H1 (cell line): Measurements from ENCODE around the gene FGD6. TPM values are rescaled to one million over a fixed set of nuclear protein-coding genes. Genes with fewer than 3 reads are reported as not detected.
"Not testable (repeated sequence)": the region's sequence is repeated elsewhere in the genome, so short reads cannot be mapped to it uniquely, and the experiment has no call there.

Source experiments
- CTCF ChIA-PET: fragments of 300-600 bp; sonication (Branson Sonifier 250); formaldehyde crosslinking; loops from one replicate; lab custom pipeline; 2021; ENCODE audit not compliant: partially characterized antibody; lab: Charles Lee
- POLR2A ChIA-PET: fragments of 300-600 bp; sonication (Branson Sonifier 250); formaldehyde crosslinking; loops from one replicate; lab custom pipeline; 2021; ENCODE audit warnings: inconsistent platforms; ENCODE audit not compliant: partially characterized antibody; lab: Charles Lee
- DNase-seq, 2 experiments: peaks; one replicate each; pipeline versions ENCODE4 v3.0.0 to v3.0.0-alpha.2; 2010 to 2022; ENCODE audit warnings: low spot score in 2 of 2, low read depth in 1 of 2, mixed read lengths in 1 of 2
- FAIRE-seq: peaks from 2 replicates; lab custom pipeline; 2011; peaks lifted over from hg19 to GRCh38; lab: Jason Lieb, UNC
- H2AFZ ChIP-seq: 2 replicates; pipeline ENCODE4 v1.8.1; 2012; ENCODE audit warnings: low read length, inconsistent platforms
- H2AK5ac ChIP-seq: 2 replicates; pipeline ENCODE4 v1.6.1; 2013; ENCODE audit warnings: low read depth, low read length
- H2BK120ac ChIP-seq: replicated peaks from 2 replicates; pipeline ENCODE3; 2013; ENCODE audit warnings: low read depth, low read length, inconsistent platforms
- H2BK12ac ChIP-seq: 2 replicates; pipeline ENCODE4 v1.6.1; 2013; ENCODE audit warnings: low read depth, low read length
- H2BK15ac ChIP-seq: 2 replicates; pipeline ENCODE4 v1.6.1; 2013; ENCODE audit warnings: low read length
- H2BK20ac ChIP-seq: 2 replicates; pipeline ENCODE4 v1.6.1; 2013; ENCODE audit warnings: low read length
- H2BK5ac ChIP-seq: 2 replicates; pipeline ENCODE4 v1.6.1; 2013; ENCODE audit warnings: low read depth, low read length
- H3K14ac ChIP-seq: 2 replicates; pipeline ENCODE4 v1.6.1; 2013; ENCODE audit warnings: inconsistent platforms; ENCODE audit not compliant: insufficient read length
- H3K18ac ChIP-seq: 2 replicates; pipeline ENCODE4 v1.6.1; 2013; ENCODE audit warnings: low read length; ENCODE audit errors: extremely low read depth
- H3K23ac ChIP-seq: 2 replicates; pipeline ENCODE4 v1.6.1; 2013; ENCODE audit warnings: inconsistent platforms; ENCODE audit not compliant: insufficient read length
- H3K23me2 ChIP-seq: 2 replicates; pipeline ENCODE4 v1.6.1; 2013; ENCODE audit warnings: low read depth, low read length
- H3K27ac ChIP-seq: 2 replicates; pipeline ENCODE4 v1.6.1; 2011; ENCODE audit warnings: low read depth, low read length, inconsistent platforms
- H3K27me3 ChIP-seq, 4 experiments: replicated peaks in 1 of 4; 1 replicate in 1 of 4; 2 replicates in 3 of 4; pipeline versions ENCODE4 v1.6.1 to v1.8.1; 2011 to 2013; ENCODE audit warnings: low read length in 3 of 4, mild to moderate bottlenecking in 3 of 4, inconsistent platforms in 2 of 4, mixed read lengths in 2 of 4, moderate library complexity in 1 of 4; ENCODE audit not compliant: control insufficient read depth in 3 of 4, insufficient read depth in 3 of 4; ENCODE audit errors: extremely low read depth in 1 of 4
- H3K36me3 ChIP-seq, 4 experiments: 2 replicates each; pipeline versions ENCODE4 v1.6.1 to v1.8.1; 2011 to 2013; ENCODE audit warnings: mild to moderate bottlenecking in 4 of 4, low read length in 3 of 4, moderate library complexity in 2 of 4, control low read depth in 1 of 4, inconsistent platforms in 1 of 4; ENCODE audit not compliant: insufficient read depth in 4 of 4, control insufficient read depth in 2 of 4
- H3K4ac ChIP-seq: replicated peaks from 2 replicates; pipeline ENCODE3; 2013; ENCODE audit warnings: low read length, low read depth, mixed read lengths, inconsistent platforms; ENCODE audit not compliant: insufficient read length
- H3K4me1 ChIP-seq, 4 experiments: replicated peaks in 1 of 4; 1 replicate in 1 of 4; 2 replicates in 3 of 4; pipeline versions ENCODE4 v1.6.1 to v1.8.1; 2011 to 2013; ENCODE audit warnings: low read length in 3 of 4, inconsistent platforms in 2 of 4, mixed read lengths in 1 of 4; ENCODE audit not compliant: insufficient read depth in 4 of 4, control insufficient read depth in 3 of 4
- H3K4me2 ChIP-seq, 2 experiments: 2 replicates each; pipeline versions ENCODE4 v1.6.1 to v1.8.1; 2011 to 2013; ENCODE audit warnings: low read depth in 2 of 2, low read length in 2 of 2, control low read depth in 1 of 2, inconsistent platforms in 1 of 2, mild to moderate bottlenecking in 1 of 2; ENCODE audit not compliant: insufficient read depth in 1 of 2
- H3K4me3 ChIP-seq, 4 experiments: fragments of 200-600, 300-600 bp in 1 of 4; sonication (generic), shearing (Covaris generic), sonication (Bioruptor Twin) in 1 of 4; 2 replicates each; pipeline versions ENCODE4 v1.5.1 to v1.8.1; 2011 to 2016; ENCODE audit warnings: low read length in 4 of 4, low read depth in 3 of 4, control low read depth in 2 of 4, inconsistent platforms in 2 of 4, mild to moderate bottlenecking in 2 of 4, mixed read lengths in 1 of 4, moderate library complexity in 1 of 4; ENCODE audit not compliant: insufficient read depth in 2 of 4; ENCODE audit errors: extremely low read depth in 1 of 4
- H3K56ac ChIP-seq: replicated peaks from 2 replicates; pipeline ENCODE3; 2013; ENCODE audit warnings: low read depth, mild to moderate bottlenecking, mixed read lengths, low read length, inconsistent platforms; ENCODE audit not compliant: insufficient read length
- H3K79me1 ChIP-seq: 2 replicates; pipeline ENCODE4 v1.6.1; 2013; ENCODE audit warnings: low read depth, low read length, control low read depth
- H3K79me2 ChIP-seq, 2 experiments: 2 replicates each; pipeline versions ENCODE4 v1.6.1 to v1.8.1; 2012 to 2013; ENCODE audit warnings: low read length in 2 of 2, mild to moderate bottlenecking in 2 of 2, inconsistent platforms in 1 of 2; ENCODE audit not compliant: insufficient read depth in 2 of 2, control insufficient read depth in 1 of 2
- H3K9ac ChIP-seq, 4 experiments: replicated peaks in 1 of 4; 1 replicate in 1 of 4; 2 replicates in 3 of 4; pipeline versions ENCODE4 v1.6.1 to v1.8.1; 2011 to 2013; ENCODE audit warnings: low read depth in 3 of 4, low read length in 3 of 4, control low read depth in 2 of 4, mild to moderate bottlenecking in 2 of 4, moderate library complexity in 2 of 4, inconsistent platforms in 1 of 4; ENCODE audit errors: extremely low read depth in 1 of 4
- H3K9me3 ChIP-seq, 2 experiments: 2 replicates each; pipeline versions ENCODE4 v1.6.1 to v1.8.1; 2012 to 2013; ENCODE audit warnings: mild to moderate bottlenecking in 2 of 2, moderate library complexity in 2 of 2, control low read depth in 1 of 2, inconsistent platforms in 1 of 2, low read depth in 1 of 2, low read length in 1 of 2, mixed read lengths in 1 of 2; ENCODE audit not compliant: insufficient read depth in 2 of 2
- H4K20me1 ChIP-seq, 2 experiments: replicated peaks in 1 of 2; 2 replicates each; pipeline versions ENCODE3 to v1.8.1; 2011 to 2013; ENCODE audit warnings: inconsistent platforms in 2 of 2, low read length in 2 of 2, mild to moderate bottlenecking in 1 of 2; ENCODE audit not compliant: insufficient read depth in 2 of 2, control insufficient read depth in 1 of 2
- H4K5ac ChIP-seq: 2 replicates; pipeline ENCODE4 v1.6.1; 2013; ENCODE audit warnings: low read length, low read depth, mixed read lengths, inconsistent platforms; ENCODE audit not compliant: insufficient read length
- H4K8ac ChIP-seq: 2 replicates; pipeline ENCODE4 v1.8.0; 2013; ENCODE audit warnings: mild to moderate bottlenecking, moderate library complexity, low read length, inconsistent platforms; ENCODE audit not compliant: insufficient read depth; ENCODE audit errors: extremely low read depth
- H4K91ac ChIP-seq: replicated peaks from 2 replicates; pipeline ENCODE3; 2013; ENCODE audit warnings: low read length, mixed read lengths, inconsistent platforms; ENCODE audit not compliant: insufficient read length
- WGBS, 2 experiments: shearing (Covaris generic) in 1 of 2; methylation state at CpG; one replicate each; pipeline versions ENCODE4 v1.1.6 to v1.1.7; 2013 to 2015; ENCODE audit warnings: low lambda C conversion rate in 2 of 2, mixed read lengths in 2 of 2, inconsistent platforms in 1 of 2, low coverage in 1 of 2, missing lambda C conversion rate in 1 of 2; ENCODE audit not compliant: insufficient replicate concordance in 2 of 2, insufficient coverage in 1 of 2, insufficient read length in 1 of 2; ENCODE audit errors: extremely low coverage in 1 of 2, missing lambda C conversion rate in 1 of 2; 5-methylcytosine and 5-hydroxymethylcytosine counted together
- polyA plus RNA-seq, 7 experiments: library from polyadenylated mRNA; depleted of rRNA in 3 of 7; stranded (reverse) in 5 of 7; unstranded in 2 of 7; fragments of >200 nt in 5 of 7; fragments of 200-250 nt in 2 of 7; gene quantifications; 1 replicate in 5 of 7; 2 replicates in 1 of 7; 4 replicates in 1 of 7; pipeline versions ENCODE4 v1.2.1 to v1.2.3, GENCODE V29; 2011 to 2013; ENCODE audit warnings: missing spikeins in 2 of 7, mixed read lengths in 2 of 7
- total RNA-seq: library from RNA; stranded (reverse); fragmentation: NEBNext Ultra II Directional; extraction: Animal tissue kit (Norgen Biotek cat#: 25700); gene quantifications from 2 replicates; pipeline ENCODE4 v1.2.1, GENCODE V29; 2021

The FGD6 gene
- total and polyA plus RNA-seq, 2 of the 8 experiments (the other 6 are each of a cell fraction or from before 2014, with no cell fraction given), result 12.2 to 24.3 TPM

DNA sequence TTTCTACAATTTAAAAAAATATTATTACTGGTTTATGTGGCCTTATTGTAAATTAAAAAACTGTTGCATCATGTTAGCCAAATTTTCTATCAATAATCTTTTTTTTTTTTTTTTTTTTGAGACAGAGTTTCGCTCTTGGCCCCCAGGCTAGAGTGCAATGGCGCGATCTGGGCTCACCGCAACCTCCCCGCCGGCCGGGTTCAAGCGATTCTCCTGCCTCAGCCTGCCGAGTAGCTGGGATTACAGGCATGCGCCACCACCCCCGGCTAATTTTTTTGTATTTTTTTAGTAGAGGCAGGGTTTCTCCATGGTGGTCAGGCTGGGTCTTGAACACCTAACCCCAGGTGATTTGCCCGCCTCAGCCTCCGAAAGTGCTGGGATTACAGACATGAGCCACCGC is 16.9 kb upstream of the FGD6 start:
- not testable (repeated sequence) for H3K4me2 ChIP-seq, H4K5ac ChIP-seq, H3K27ac ChIP-seq, H3K4ac ChIP-seq, H3K27me3 ChIP-seq, H2BK120ac ChIP-seq, FAIRE-seq, H3K4me3 ChIP-seq, H2BK15ac ChIP-seq, H3K36me3 ChIP-seq, H3K23ac ChIP-seq, H3K14ac ChIP-seq, H2BK12ac ChIP-seq, H2AFZ ChIP-seq, H3K4me1 ChIP-seq, H3K56ac ChIP-seq, DNase-seq, H3K9ac ChIP-seq, H3K23me2 ChIP-seq, H3K18ac ChIP-seq, H2BK20ac ChIP-seq, H4K8ac ChIP-seq, H3K79me1 ChIP-seq, H2AK5ac ChIP-seq, H4K20me1 ChIP-seq, H2BK5ac ChIP-seq, H4K91ac ChIP-seq
- CTCF ChIA-PET, result interaction anchor here (0.6 kb wide), 1 partner anchor 557 kb away, joined by 3 read pairs; no protein-coding TSS in a partner anchor
- Histone ChIP-seq H3K79me2 (peaks cover 3 to 78% of the 10 kb centered on the region in 2 experiments), H3K9me3 (peaks cover 0 to 14% of the 10 kb centered on the region in 2 experiments; a peak in 1 of 4 replicates)
- 91% methylated on average over 11 of the region's 14 CpGs; no CpG with 5 or more reads in 1 of the 2 experiments for WGBS, 2 experiments
- POLR2A ChIA-PET, result interaction anchor here (0.9 kb wide), 1 partner anchor 14 kb away, joined by 3 read pairs; no protein-coding TSS in a partner anchor
